Measurements from ENCODE around the gene STX16. TPM values are rescaled to one million over a fixed set of nuclear protein-coding genes. Genes with fewer than 3 reads are reported as not detected.
A peak's percentile ranks its signal among the peaks of the same experiment; 100 is the strongest.

Gene STX16
- total and polyA plus RNA-seq, 8 donors = 12.8 to 179 (median 52.2) TPM

DNA sequence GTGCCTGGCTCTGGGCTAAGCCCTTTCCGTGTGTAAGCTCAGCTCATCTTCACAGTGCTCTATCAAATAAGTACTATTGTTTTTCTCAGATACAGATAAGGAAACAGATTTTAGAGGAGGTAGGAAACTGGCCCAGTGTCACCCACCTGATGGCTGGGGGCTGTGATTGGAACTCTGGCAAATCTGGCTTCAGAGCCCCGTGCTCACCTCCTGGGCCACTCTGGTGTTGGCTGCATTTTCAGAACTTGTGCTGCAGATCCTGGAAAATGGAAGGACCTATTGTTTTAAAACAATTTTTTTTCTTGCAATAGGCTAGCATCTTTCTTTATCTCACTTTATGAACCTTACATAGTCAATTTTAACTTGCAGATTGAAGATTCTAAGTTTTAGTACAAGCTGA is 5.7 kb downstream of the STX16 start:
- DNase-seq = no peak
- Histone ChIP-seq H3K9me3 (no peaks in the 10 kb centered on the region), H3K4me3 (no peak overlapping the region), H3K27me3 (no peaks in the 10 kb centered on the region), H3K4me1 (peaks cover 26 to 77% (median 63%) of the 10 kb centered on the region in 4 donors), H3K36me3 (peaks cover 6 to 18% (median 17%) of the 10 kb centered on the region in 4 donors), H3K27ac (peak overlapping the region in 1 of 5 donors; percentile 14)
- intact Hi-C loops (cut with DNase I; ENCODE audit: low total_unique reads) = no loop called here
- TF ChIP-seq POLR2A (IDR thresholded peaks at IDR 0.05) (no peak), EP300 (IDR thresholded peaks at IDR 0.05) (no peak), POLR2AphosphoS5 (IDR thresholded peaks at IDR 0.05) (no peak)
- TF ChIP-seq, protein P1, sequence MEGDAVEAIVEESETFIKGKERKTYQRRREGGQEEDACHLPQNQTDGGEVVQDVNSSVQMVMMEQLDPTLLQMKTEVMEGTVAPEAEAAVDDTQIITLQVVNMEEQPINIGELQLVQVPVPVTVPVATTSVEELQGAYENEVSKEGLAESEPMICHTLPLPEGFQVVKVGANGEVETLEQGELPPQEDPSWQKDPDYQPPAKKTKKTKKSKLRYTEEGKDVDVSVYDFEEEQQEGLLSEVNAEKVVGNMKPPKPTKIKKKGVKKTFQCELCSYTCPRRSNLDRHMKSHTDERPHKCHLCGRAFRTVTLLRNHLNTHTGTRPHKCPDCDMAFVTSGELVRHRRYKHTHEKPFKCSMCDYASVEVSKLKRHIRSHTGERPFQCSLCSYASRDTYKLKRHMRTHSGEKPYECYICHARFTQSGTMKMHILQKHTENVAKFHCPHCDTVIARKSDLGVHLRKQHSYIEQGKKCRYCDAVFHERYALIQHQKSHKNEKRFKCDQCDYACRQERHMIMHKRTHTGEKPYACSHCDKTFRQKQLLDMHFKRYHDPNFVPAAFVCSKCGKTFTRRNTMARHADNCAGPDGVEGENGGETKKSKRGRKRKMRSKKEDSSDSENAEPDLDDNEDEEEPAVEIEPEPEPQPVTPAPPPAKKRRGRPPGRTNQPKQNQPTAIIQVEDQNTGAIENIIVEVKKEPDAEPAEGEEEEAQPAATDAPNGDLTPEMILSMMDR (IDR thresholded peaks at IDR 0.05) = no peak
- WGBS, 5 donors = 25 to 43% (median 30%) methylated on average over 2 of the region's 2 CpGs

DNA sequence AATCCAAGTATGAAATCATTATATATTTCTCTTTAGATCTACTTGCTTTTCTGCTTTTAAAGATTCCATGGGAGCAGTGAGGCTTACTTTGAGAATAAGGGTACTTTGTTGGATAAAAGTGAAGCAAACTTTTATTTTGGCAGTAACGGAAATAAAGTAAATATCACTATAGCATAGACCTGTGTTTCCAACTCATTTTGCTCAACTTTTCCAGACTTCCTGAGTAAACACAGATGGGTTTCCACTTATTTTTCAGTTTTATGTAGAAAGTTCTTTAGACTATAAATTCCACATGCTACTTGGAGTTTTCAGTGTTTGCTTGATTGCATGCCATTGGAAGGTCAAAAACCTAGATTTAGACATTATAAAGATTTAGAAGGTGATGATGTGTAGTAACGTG is 6.2 kb downstream of the STX16 start:
- WGBS, 5 donors = 40 to 63% (median 49%) methylated on average over 2 of the region's 2 CpGs
- Histone ChIP-seq H3K27ac (no peak overlapping the region), H3K27me3 (no peaks in the 10 kb centered on the region), H3K9me3 (no peaks in the 10 kb centered on the region), H3K4me1 (peaks cover 26 to 77% (median 63%) of the 10 kb centered on the region in 4 donors), H3K4me3 (no peak overlapping the region), H3K36me3 (peaks cover 6 to 22% (median 21%) of the 10 kb centered on the region in 4 donors)
- TF ChIP-seq POLR2AphosphoS5 (IDR thresholded peaks at IDR 0.05) (no peak), POLR2A (IDR thresholded peaks at IDR 0.05) (no peak), EP300 (IDR thresholded peaks at IDR 0.05) (no peak)
- TF ChIP-seq, protein P1 (IDR thresholded peaks at IDR 0.05) = no peak
- intact Hi-C loops (cut with DNase I; ENCODE audit: low total_unique reads) = no loop called here
- no peak for DNase-seq

GRCh38 chr20:58657986-58658385 is 6.9 kb downstream of the STX16 start:
- no peak for DNase-seq
- Histone ChIP-seq H3K27me3 (no peaks in the 10 kb centered on the region), H3K9me3 (no peaks in the 10 kb centered on the region), H3K4me1 (peaks cover 21 to 77% (median 60%) of the 10 kb centered on the region in 4 donors), H3K4me3 (no peak overlapping the region), H3K36me3 (peaks cover 6 to 29% (median 27%) of the 10 kb centered on the region in 4 donors), H3K27ac (no peak overlapping the region)
- TF ChIP-seq POLR2A (IDR thresholded peaks at IDR 0.05) (no peak), POLR2AphosphoS5 (IDR thresholded peaks at IDR 0.05) (no peak)
- TF ChIP-seq, protein P1 (IDR thresholded peaks at IDR 0.05) = no peak
- intact Hi-C loops (cut with DNase I; ENCODE audit: low total_unique reads) = no loop called here
- 25 to 46% (median 33%) methylated on average over 4 of the region's 4 CpGs for WGBS, 5 donors

GRCh38 chr20:58658760-58659159 is 7.7 kb downstream of the STX16 start:
- WGBS, 5 donors = 82 to 86% (median 82%) methylated on average over 4 of the region's 4 CpGs
- Histone ChIP-seq H3K4me3 (no peak overlapping the region), H3K4me1 (peaks cover 16 to 73% (median 52%) of the 10 kb centered on the region in 4 donors), H3K27ac (no peak overlapping the region), H3K9me3 (no peaks in the 10 kb centered on the region), H3K36me3 (peaks cover 6 to 36% (median 33%) of the 10 kb centered on the region in 4 donors), H3K27me3 (no peaks in the 10 kb centered on the region)
- DNase-seq = no peak
- intact Hi-C loops (cut with DNase I; ENCODE audit: low total_unique reads) = no loop called here
- TF ChIP-seq, protein P1 (IDR thresholded peaks at IDR 0.05) = no peak
- TF ChIP-seq POLR2AphosphoS5 (IDR thresholded peaks at IDR 0.05) = no peak
- TF ChIP-seq EP300 (IDR thresholded peaks at IDR 0.05) = no peak
- TF ChIP-seq POLR2A (IDR thresholded peaks at IDR 0.05) = no peak

Data from stomach (tissue), 9 donors.